MCF 10A (cell line): Measurements from ENCODE around the gene LRP1. TPM values are rescaled to one million over a fixed set of nuclear protein-coding genes. Genes with fewer than 3 reads are reported as not detected.
A peak's percentile ranks its signal among the peaks of the same experiment; 100 is the strongest.

ENCODE experiments used
- BruUV-seq: library from RNA; stranded (reverse); fragments of 400-500 nt; replicated peaks from 2 replicates; lab custom pipeline; 2021; lab: Mats Ljungman, UMichigan
- CTCF ChIA-PET: fragments of 300-600 bp; sonication (Branson Sonifier 250); formaldehyde crosslinking; extraction: SDS; loops from one replicate; lab custom pipeline; 2021; ENCODE audit warnings: antibody characterized with exemption, inconsistent platforms; lab: Yijun Ruan, JAX
- POLR2A ChIA-PET: fragments of 300-600, 350-650 bp; sonication (Branson Sonifier 250); formaldehyde crosslinking; extraction: SDS; loops from one replicate; lab custom pipeline; 2020; ENCODE audit warnings: antibody characterized with exemption, inconsistent platforms; lab: Yijun Ruan, JAX
- DNase-seq: peaks from one replicate; pipeline ENCODE4 v3.0.0-alpha.2; 2018; ENCODE audit not compliant: unreplicated experiment
- H3K27ac Mint-ChIP-seq: one replicate; pipeline ENCODE4 v1.8.0; 2022; ENCODE audit warnings: mild to moderate bottlenecking, low read depth, mixed read lengths; ENCODE audit not compliant: unreplicated experiment
- H3K27me3 Mint-ChIP-seq: one replicate; pipeline ENCODE4 v1.8.0; 2022; ENCODE audit warnings: mixed read lengths; ENCODE audit not compliant: insufficient read depth, unreplicated experiment
- H3K36me3 Mint-ChIP-seq: one replicate; pipeline ENCODE4 v1.8.0; 2022; ENCODE audit warnings: mild to moderate bottlenecking, moderate library complexity, mixed read lengths; ENCODE audit not compliant: insufficient read depth, unreplicated experiment
- H3K4me1 Mint-ChIP-seq: one replicate; pipeline ENCODE4 v1.8.0; 2022; ENCODE audit warnings: mixed read lengths; ENCODE audit not compliant: insufficient read depth, unreplicated experiment
- H3K4me3 Mint-ChIP-seq: one replicate; pipeline ENCODE4 v1.8.0; 2022; ENCODE audit warnings: mild to moderate bottlenecking, moderate library complexity, mixed read lengths; ENCODE audit not compliant: unreplicated experiment
- H3K9me3 Mint-ChIP-seq: one replicate; pipeline ENCODE4 v1.8.0; 2022; ENCODE audit warnings: mixed read lengths; ENCODE audit not compliant: unreplicated experiment
- intact Hi-C: fragments of 100-400 bp; cut with micrococcal nuclease; formaldehyde crosslinking; loops from 2 replicates; pipeline ENCODE4 v1.14.1; 2022
- total RNA-seq: library from RNA; stranded (reverse); gene quantifications from 2 replicates; pipeline ENCODE4 v1.2.3, GENCODE V29; 2022
- TF ChIP-seq, protein P1 (sequence below): fragments of 200-600 bp; IDR thresholded peaks from one replicate; pipeline ENCODE4 v1.8.0; 2022; ENCODE audit warnings: antibody characterized with exemption, mild to moderate bottlenecking; ENCODE audit not compliant: unreplicated experiment

The LRP1 gene
- total RNA-seq, 1 experiment from 2014 or later = 18.9 TPM

GRCh38 chr12:57213763-57214397 lies 85.6 kb downstream of the LRP1 start:
- intact Hi-C loops = loop anchor here (1.0 to 2.0 kb wide), 3 partner anchors 25 to 239 kb away; no protein-coding TSS in a partner anchor
- ChIA-PET CTCF (interaction anchor here (0.5 to 9.4 kb wide), 41 partner anchors 9 to 507 kb away, joined by 3 to 188 read pairs (median 4); partner anchors contain the start of gene SHMT2), POLR2A (interaction anchor here (0.7 to 2.4 kb wide), 8 partner anchors 16 to 283 kb away, joined by 3 to 12 read pairs (median 4); partner anchors contain the start of gene SHMT2)
- no peaks in the 10 kb centered on the region for H3K9me3 Mint-ChIP-seq
- H3K27ac Mint-ChIP-seq = no peak overlapping the region
- no peaks in the 10 kb centered on the region for H3K36me3 Mint-ChIP-seq
- peaks cover 37% of the 10 kb centered on the region for H3K27me3 Mint-ChIP-seq
- TF ChIP-seq, protein P1, sequence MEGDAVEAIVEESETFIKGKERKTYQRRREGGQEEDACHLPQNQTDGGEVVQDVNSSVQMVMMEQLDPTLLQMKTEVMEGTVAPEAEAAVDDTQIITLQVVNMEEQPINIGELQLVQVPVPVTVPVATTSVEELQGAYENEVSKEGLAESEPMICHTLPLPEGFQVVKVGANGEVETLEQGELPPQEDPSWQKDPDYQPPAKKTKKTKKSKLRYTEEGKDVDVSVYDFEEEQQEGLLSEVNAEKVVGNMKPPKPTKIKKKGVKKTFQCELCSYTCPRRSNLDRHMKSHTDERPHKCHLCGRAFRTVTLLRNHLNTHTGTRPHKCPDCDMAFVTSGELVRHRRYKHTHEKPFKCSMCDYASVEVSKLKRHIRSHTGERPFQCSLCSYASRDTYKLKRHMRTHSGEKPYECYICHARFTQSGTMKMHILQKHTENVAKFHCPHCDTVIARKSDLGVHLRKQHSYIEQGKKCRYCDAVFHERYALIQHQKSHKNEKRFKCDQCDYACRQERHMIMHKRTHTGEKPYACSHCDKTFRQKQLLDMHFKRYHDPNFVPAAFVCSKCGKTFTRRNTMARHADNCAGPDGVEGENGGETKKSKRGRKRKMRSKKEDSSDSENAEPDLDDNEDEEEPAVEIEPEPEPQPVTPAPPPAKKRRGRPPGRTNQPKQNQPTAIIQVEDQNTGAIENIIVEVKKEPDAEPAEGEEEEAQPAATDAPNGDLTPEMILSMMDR = no peak
- DNase-seq = no peak
- BruUV-seq = no TSS peak
- H3K4me1 Mint-ChIP-seq = peaks cover 27% of the 10 kb centered on the region
- H3K4me3 Mint-ChIP-seq = no peak overlapping the region

DNA sequence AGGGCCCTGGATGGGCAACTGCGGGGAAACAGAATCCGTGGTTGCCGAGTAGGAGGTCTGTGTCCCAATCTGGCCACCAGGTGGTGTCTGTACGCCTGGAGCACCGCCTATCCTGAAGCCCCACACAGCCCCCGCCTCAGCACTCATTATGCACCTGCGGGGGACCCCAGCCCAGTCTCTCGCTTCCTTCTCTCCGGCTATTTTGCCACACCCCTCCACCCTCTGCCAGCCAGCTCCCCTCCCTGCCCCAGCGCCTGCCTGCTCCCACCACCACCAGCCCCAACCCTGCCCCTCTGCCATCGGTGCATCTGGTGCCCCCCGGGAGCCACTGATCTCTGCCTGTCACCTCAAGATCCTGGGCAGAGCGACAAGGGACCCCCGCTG lies 86.1 kb downstream of the LRP1 start:
- Mint-ChIP-seq H3K27ac (no peak overlapping the region), H3K4me1 (peaks cover 29% of the 10 kb centered on the region), H3K36me3 (no peaks in the 10 kb centered on the region), H3K27me3 (peaks cover 42% of the 10 kb centered on the region), H3K4me3 (no peak overlapping the region), H3K9me3 (no peaks in the 10 kb centered on the region)
- POLR2A ChIA-PET = interaction anchor here (0.7 to 2.4 kb wide), 7 partner anchors 16 to 283 kb away, joined by 3 to 12 read pairs (median 5); partner anchors contain the start of gene SHMT2
- no TSS peak for BruUV-seq
- CTCF ChIA-PET = interaction anchor here (0.6 to 9.4 kb wide), 35 partner anchors 9 to 248 kb away, joined by 3 to 188 read pairs (median 4); partner anchors contain the start of gene SHMT2
- intact Hi-C loops = no loop called here
- DNase-seq = peak; percentile 66
- TF ChIP-seq, protein P1 = peak; percentile 61

- H3K27me3 Mint-ChIP-seq = peaks cover 48% of the 10 kb centered on the region
- no peaks in the 10 kb centered on the region for H3K36me3 Mint-ChIP-seq
- H3K27ac Mint-ChIP-seq = no peak overlapping the region
- peaks cover 34% of the 10 kb centered on the region for H3K4me1 Mint-ChIP-seq
- intact Hi-C loops = no loop called here
- CTCF ChIA-PET = interaction anchor here (1.3 to 9.4 kb wide), 10 partner anchors 8 to 241 kb away, joined by 6 to 188 read pairs (median 16); partner anchors contain the start of gene SHMT2
- BruUV-seq = no TSS peak
- DNase-seq = no peak
- TF ChIP-seq, protein P1 = no peak
- POLR2A ChIA-PET = interaction anchor here (2.1 to 2.4 kb wide), 3 partner anchors 24 to 91 kb away, joined by 5 to 12 read pairs (median 9); no protein-coding TSS in a partner anchor
- no peaks in the 10 kb centered on the region for H3K9me3 Mint-ChIP-seq
- no peak overlapping the region for H3K4me3 Mint-ChIP-seq
Measured at GRCh38 chr12:57215065-57215464, 86.8 kb downstream of the LRP1 start.

DNA sequence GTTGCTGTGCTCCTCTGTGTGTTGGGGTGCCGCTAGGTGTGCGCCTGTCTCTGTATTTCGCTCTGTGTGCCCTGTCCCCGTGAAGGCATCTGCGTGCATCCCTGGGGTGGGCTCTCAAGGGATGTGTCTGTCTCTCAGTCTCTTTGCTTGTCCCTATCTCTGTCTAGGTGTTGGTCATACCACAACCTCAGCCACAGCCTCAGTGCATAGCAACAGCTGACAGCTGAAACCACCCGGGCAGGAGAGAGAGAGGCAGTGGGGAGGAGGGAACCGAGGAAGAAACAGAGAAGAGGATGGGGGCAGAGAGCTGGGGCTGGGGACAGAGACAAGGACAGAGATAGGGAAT lies 87.4 kb downstream of the LRP1 start:
- TF ChIP-seq, protein P1 = no peak
- Mint-ChIP-seq H3K36me3 (no peaks in the 10 kb centered on the region), H3K9me3 (no peaks in the 10 kb centered on the region), H3K4me3 (peak overlapping the region; percentile 52), H3K4me1 (peaks cover 34% of the 10 kb centered on the region), H3K27me3 (peaks cover 54% of the 10 kb centered on the region), H3K27ac (no peak overlapping the region)
- no TSS peak for BruUV-seq
- ChIA-PET CTCF (interaction anchor here (0.6 to 9.4 kb wide), 6 partner anchors 11 to 272 kb away, joined by 3 to 188 read pairs (median 34); partner anchors contain the start of gene SHMT2), POLR2A (no interaction called here)
- intact Hi-C loops = no loop called here
- no peak for DNase-seq
